HG03521 (cell line): ENCODE measurements around the gene CNTNAP5.
"Not testable (repeated sequence)": the region's sequence is repeated elsewhere in the genome, so short reads cannot be mapped to it uniquely, and the experiment has no call there.

ENCODE experiments used
- ATAC-seq: cut with Tn5 transposase; IDR thresholded peaks from one replicate; pipeline ENCODE4 v1.9.1; 2021; ENCODE audit warnings: mild to moderate bottlenecking, moderate library complexity; ENCODE audit not compliant: unreplicated experiment

CNTNAP5 gene

GRCh38 chr2:124317628-124318027 lies 292.5 kb downstream of the CNTNAP5 start:
- ATAC-seq, result no peak

DNA sequence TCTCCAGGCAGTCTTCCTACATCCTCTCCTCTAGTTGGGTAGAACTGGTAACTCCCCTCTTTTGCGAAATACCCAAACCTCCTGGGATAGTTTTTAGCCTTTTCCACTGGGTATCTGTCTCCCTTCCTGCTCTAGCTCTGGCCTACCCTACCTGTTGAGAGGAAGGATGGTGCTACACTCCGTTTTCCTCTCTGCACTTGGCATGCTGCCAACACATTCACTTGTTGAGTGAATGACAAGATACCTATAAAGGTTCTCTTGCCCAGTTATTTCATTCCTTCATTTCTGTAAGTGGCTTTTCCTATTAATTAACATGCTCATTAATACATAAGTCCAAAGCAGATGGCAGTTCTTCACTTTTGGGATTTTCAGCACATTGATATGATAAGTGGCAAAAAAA lies 293.8 kb downstream of the CNTNAP5 start:
- no peak for ATAC-seq

DNA sequence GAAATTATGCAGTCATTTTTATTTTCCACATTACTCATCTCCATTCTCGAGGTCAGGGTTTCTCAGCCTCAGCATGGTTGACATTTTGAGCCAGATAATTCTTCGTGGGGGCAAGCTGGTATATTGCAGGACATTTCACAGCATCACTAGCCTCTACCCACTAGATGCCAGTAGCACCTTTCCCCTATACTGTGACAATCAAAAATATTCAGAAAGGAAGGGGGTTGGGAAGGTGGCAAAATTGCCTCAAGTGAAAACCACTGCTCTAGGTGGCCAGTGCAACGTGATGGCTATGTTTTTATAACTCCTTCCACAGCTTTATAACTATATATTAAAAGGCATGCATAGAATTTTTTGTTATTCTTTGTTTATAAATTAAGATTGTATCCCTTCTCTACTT lies 294.5 kb downstream of the CNTNAP5 start:
- ATAC-seq, result no peak

DNA sequence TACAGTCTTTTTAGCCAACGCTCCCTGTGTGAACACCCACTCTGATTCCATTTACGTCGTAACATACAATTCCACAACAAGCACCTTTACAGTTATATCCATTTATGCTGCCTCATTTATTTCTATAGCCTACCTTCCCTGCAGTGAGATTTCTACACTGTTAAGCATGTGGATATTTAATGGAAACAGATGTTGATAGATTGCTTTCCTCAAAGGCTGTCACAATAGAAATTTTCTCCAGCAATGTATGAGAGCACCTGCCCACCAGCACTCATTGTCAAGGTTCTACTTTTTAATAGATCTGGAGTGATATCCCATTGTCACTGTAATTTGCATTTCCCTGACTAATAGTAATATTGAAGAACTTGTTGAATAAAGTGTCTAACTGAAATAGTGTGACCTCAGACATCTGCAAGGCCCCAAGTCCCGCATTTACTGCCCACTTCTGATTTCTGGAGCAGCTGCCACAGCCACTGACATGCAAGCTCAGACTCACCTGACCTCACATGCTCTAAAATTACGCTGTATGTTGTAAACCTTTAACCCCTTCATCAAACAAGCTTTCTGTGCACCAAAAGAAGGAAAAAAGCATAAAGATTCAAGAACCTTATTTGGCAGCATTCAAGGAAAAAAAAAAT lies 295.1 kb downstream of the CNTNAP5 start:
- ATAC-seq, result no peak

GRCh38 chr2:124323321-124323720 lies 298.2 kb downstream of the CNTNAP5 start:
- no peak for ATAC-seq

GRCh38 chr2:124325667-124326440 lies 300.8 kb downstream of the CNTNAP5 start:
- no peak for ATAC-seq

GRCh38 chr2:124327303-124327702 lies 302.2 kb downstream of the CNTNAP5 start:
- ATAC-seq, result no peak

GRCh38 chr2:124328397-124328796 lies 303.3 kb downstream of the CNTNAP5 start:
- ATAC-seq, result no peak

DNA sequence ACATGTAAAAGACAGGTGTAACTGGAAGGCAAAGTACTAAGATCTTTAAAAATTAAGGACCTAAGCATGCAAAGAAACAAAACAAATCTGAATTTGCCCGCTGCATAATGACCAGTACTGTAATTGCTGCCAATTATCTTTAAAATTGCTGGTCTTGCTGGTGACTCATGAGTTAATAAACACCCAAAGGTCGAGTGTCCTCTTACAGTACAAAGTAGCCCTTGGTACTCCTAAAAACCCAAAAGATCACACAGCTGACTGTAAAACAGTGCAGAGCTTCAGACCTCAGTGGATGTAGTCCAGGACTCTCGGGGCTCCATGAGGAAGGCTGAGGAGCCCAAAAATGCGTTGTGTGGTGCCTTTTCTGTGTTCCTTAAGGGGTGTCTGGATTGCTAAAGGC lies 308.7 kb downstream of the CNTNAP5 start:
- ATAC-seq, result no peak

DNA sequence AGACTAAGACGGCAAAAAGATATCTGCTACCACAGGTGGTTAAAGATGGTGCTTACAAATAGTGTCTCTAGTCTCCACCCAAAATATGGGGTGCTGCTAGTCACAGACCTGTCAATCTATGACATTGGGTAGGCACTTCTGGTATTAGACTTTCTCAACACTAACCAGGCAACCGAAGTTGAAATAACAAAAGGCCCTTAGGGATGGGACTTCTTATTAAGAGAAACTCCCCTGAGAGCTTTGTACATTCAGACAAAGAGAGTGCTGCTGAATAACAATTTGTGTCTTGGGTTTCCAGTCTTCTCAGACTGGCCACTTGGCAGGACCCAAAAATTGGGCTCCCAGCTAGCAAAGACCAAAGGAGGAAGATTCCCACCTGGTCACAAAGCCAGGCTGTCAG lies 310.0 kb downstream of the CNTNAP5 start:
- no peak for ATAC-seq

GRCh38 chr2:124339709-124340108 lies 314.6 kb downstream of the CNTNAP5 start:
- ATAC-seq, result no peak

DNA sequence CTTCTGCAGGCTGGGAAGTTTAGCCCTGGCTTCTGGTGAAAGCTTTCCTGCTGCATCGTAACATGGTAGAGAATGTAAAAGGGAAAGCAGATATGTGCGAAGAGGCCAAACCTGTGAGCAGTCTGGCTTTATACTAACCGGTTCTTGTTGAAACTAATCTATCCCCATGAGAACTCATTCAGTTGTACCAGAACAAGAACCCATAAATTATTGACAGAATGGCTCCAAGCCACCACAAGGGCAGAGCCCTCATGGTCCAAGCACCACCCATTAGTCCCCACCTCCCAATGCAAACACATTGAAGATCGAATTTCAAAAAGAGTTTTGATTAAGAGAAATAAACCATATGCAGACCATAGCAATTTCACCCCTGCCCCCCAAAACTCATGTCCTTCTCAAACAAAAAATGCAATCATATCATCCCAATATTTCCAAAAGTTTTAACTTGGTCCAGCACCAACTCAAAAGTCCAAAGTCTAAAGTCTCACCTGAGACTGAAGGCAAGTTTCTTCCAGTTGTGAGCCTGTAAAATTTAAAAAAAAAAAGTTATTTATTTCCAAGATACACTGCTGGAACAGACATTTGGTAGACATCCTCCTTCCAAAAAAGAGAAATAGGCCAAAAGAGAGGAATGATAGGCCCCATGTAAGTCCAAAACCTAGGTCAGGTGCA lies 318.9 kb downstream of the CNTNAP5 start:
- ATAC-seq, result no peak

- ATAC-seq, result no peak
Measured at GRCh38 chr2:124347209-124347608, 322.1 kb downstream of the CNTNAP5 start.

- ATAC-seq, result no peak
Measured at GRCh38 chr2:124353656-124354055, 328.6 kb downstream of the CNTNAP5 start.

DNA sequence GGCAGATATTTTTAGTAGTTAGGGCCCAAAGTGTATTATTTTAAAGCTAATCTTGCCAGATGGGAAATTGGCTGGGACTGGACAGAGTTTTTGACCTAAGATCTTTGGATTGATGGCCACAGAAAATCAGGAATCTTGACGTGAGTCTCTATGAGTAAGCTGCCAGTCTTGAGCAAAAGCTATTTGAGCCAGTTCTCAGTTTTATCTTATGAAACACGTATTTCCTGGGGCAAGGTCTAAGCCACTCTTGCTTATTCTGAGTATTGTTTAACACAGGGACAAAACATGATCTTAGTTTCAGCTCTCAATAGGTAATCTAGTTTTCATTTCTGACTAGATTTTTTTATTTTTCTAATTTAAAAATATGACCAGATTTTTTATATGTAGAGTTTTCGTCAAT lies 329.4 kb downstream of the CNTNAP5 start:
- ATAC-seq, result no peak

GRCh38 chr2:124361966-124362365 lies 336.9 kb downstream of the CNTNAP5 start:
- ATAC-seq, result not testable (repeated sequence)

DNA sequence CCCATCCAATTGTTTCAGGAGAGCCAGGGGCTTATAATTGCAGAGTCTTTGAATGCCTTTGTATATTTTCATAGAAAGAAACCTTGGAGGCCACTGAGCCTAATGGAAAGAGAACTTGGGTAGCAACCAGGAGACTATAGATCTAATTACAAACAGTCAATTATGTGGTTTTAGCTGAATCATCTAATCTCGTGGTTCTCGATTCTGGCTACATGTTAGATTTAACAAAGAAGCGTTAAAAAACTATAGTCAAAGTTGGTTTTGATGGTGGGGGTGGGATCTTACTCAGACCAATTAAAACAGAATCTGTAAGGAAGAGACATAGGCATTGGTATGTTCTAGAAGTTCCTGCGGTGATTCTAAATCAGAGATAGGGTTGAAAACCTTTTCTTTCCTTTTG lies 344.1 kb downstream of the CNTNAP5 start:
- ATAC-seq, result no peak

DNA sequence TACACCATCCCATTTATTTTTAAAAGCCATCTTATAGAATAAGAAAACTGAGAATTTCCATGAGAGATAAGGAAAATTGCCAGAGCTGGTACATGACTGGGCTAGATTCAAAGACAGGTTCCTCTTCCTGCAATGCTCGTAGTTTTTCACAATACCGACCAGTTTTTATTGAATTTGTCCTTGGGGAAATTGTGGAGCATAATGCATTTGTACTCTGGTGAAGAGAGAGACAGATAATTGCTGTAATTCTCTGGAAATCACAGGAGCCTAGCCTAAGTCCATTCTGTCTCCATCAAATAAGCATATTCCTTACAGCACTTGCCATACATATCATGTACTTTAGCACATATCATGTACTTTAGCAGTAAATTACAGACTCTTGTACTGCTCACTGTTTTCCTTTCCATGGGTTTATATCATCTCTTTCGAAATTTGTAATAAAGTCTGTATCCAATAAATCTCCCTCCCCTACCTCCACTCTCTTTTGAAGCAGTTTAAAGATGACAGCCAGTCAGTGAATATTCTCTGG lies 355.2 kb downstream of the CNTNAP5 start:
- no peak for ATAC-seq

DNA sequence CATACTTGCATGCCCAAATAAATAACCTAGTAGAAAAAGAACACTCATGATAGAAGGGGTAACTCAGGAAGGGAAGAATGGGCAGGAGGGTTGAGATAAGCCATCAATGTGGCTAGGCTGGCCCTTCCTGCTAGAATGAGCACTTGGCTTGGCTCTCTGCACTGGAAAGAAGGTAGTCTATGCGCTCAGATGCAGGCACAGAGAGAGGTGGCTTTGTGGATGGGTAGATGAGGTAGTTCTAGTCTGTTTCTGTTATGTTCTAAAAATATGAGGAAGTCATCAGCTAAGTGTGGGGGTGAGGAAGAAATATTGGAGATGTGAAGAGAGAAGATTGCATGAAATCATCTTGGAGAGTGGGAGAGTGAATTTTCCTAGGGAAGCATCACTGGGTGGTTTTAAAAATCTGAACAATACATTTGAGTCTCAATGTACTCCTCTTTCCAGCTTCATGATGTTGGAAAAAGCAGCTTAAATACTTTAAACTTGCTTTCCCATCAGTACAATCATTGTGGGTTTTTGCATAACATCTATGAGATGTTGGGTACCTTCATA lies 357.1 kb downstream of the CNTNAP5 start:
- ATAC-seq, result no peak

GRCh38 chr2:124395961-124396360 lies 370.9 kb downstream of the CNTNAP5 start:
- ATAC-seq, result no peak

DNA sequence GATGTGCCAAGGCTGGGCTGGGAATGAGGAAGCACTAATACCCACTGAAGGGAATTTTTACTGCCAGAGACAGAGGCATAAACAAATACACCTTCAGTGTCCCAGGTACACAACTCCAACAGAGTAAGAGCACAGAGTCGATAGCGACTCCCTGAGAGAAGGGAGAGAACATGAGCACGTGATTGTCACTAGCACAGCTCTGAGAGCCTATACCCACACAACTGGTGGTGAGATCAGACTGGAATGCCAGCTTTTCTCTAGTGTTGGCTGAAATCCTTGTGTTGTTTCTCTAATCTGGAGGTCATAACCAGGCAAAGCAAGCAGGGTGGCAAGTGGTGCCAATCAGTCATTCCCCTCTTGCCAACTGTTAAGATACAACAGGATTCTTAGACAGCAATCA lies 377.2 kb downstream of the CNTNAP5 start:
- no peak for ATAC-seq
